Lower lobe of right lung (tissue), 2 donors: ENCODE data around the gene MYH9. TPM values are rescaled to one million over a fixed set of nuclear protein-coding genes. Genes with fewer than 3 reads are reported as not detected.

Source experiments
- ATAC-seq, 2 donors: fragments of 200-7000 bp; cut with Tn5 transposase; one replicate each; pipeline ENCODE4 v1.9.1; 2020 to 2022; ENCODE audit warnings: mild to moderate bottlenecking in 2 of 2, moderate library complexity in 2 of 2
- DNase-seq: peaks from one replicate; pipeline ENCODE4 v3.0.0-alpha.2; 2020
- H3K27ac ChIP-seq: fragments of 200-600 bp; one replicate; pipeline ENCODE4 v1.8.0; 2022
- H3K27me3 ChIP-seq: fragments of 200-600 bp; one replicate; pipeline ENCODE4 v1.8.0; 2022; ENCODE audit warnings: low read depth
- H3K36me3 ChIP-seq: fragments of 200-600 bp; one replicate; pipeline ENCODE4 v1.8.0; 2022; ENCODE audit warnings: mild to moderate bottlenecking
- H3K4me1 ChIP-seq: fragments of 200-600 bp; one replicate; pipeline ENCODE4 v1.8.0; 2022
- H3K4me3 ChIP-seq: fragments of 200-600 bp; one replicate; pipeline ENCODE4 v1.8.0; 2022; ENCODE audit warnings: mild to moderate bottlenecking
- H3K9me3 ChIP-seq: fragments of 200-600 bp; one replicate; pipeline ENCODE4 v1.8.0; 2022
- intact Hi-C: fragments of 100-400 bp; cut with DNase I; formaldehyde crosslinking; loops from one replicate; pipeline ENCODE4 v1.11.0; 2022
- total RNA-seq: library from RNA; stranded (reverse); fragmentation: NEBNext Ultra II Directional; extraction: Animal tissue kit (Norgen Biotek cat#: 25700); gene quantifications from one replicate; pipeline ENCODE4 v1.2.1, GENCODE V29; 2021
- TF ChIP-seq, protein P1 (sequence below): fragments of 200-600 bp; IDR thresholded peaks from one replicate; pipeline ENCODE4 v1.8.0; 2022; ENCODE audit warnings: antibody characterized with exemption, mild to moderate bottlenecking
- donor health status: DM: no; HTN: yes; CAD: no; lungs with severe emphysema.

Gene MYH9
- total RNA-seq, 1 donor from 2014 or later: 659 TPM

GRCh38 chr22:36311386-36312085 is 76.2 kb downstream of the MYH9 start:
- Histone ChIP-seq H3K4me1 (no peaks in the 10 kb centered on the region), H3K36me3 (peaks cover 100% of the 10 kb centered on the region), H3K27ac (no peak overlapping the region), H3K9me3 (no peaks in the 10 kb centered on the region), H3K4me3 (no peak overlapping the region), H3K27me3 (no peaks in the 10 kb centered on the region)
- no peak for ATAC-seq
- TF ChIP-seq, protein P1, sequence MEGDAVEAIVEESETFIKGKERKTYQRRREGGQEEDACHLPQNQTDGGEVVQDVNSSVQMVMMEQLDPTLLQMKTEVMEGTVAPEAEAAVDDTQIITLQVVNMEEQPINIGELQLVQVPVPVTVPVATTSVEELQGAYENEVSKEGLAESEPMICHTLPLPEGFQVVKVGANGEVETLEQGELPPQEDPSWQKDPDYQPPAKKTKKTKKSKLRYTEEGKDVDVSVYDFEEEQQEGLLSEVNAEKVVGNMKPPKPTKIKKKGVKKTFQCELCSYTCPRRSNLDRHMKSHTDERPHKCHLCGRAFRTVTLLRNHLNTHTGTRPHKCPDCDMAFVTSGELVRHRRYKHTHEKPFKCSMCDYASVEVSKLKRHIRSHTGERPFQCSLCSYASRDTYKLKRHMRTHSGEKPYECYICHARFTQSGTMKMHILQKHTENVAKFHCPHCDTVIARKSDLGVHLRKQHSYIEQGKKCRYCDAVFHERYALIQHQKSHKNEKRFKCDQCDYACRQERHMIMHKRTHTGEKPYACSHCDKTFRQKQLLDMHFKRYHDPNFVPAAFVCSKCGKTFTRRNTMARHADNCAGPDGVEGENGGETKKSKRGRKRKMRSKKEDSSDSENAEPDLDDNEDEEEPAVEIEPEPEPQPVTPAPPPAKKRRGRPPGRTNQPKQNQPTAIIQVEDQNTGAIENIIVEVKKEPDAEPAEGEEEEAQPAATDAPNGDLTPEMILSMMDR: no peak
- intact Hi-C loops: no loop called here
- no peak for DNase-seq

GRCh38 chr22:36308880-36309279 is 78.9 kb downstream of the MYH9 start:
- TF ChIP-seq, protein P1: no peak
- no peak for DNase-seq
- no peak overlapping the region for H3K27ac ChIP-seq
- ATAC-seq: no peak
- H3K4me3 ChIP-seq: no peak overlapping the region
- H3K4me1 ChIP-seq: peaks cover 3% of the 10 kb centered on the region
- H3K27me3 ChIP-seq: no peaks in the 10 kb centered on the region
- H3K9me3 ChIP-seq: no peaks in the 10 kb centered on the region
- peaks cover 100% of the 10 kb centered on the region for H3K36me3 ChIP-seq
- intact Hi-C loops: loop anchor here (10.0 kb wide), 1 partner anchor 166 kb away; no protein-coding TSS in a partner anchor

DNA sequence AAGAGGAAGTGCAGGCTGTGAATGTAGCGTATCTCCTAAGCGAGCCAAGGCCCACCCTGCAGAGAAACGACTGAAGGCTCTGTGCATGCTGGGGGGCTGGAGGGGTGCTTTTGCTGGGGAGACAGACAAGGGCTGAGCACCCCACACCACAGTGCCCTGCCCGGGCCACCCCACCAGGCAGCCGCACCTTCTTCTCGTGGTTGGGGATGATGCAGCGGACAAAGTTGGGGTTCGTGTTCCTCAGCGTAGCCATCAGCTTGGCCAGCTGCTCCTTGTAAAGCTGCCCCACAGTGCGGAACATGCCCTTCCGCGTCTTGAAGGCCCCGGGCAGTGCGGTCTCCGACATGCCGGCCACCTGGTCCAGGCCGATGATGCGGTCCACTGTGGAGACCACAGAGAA is 81.5 kb downstream of the MYH9 start:
- H3K4me1 ChIP-seq: peaks cover 7% of the 10 kb centered on the region
- H3K27me3 ChIP-seq: no peaks in the 10 kb centered on the region
- ATAC-seq: no peak
- intact Hi-C loops: loop anchor here (10.0 kb wide), 1 partner anchor 169 kb away; no protein-coding TSS in a partner anchor
- no peaks in the 10 kb centered on the region for H3K9me3 ChIP-seq
- peaks cover 100% of the 10 kb centered on the region for H3K36me3 ChIP-seq
- TF ChIP-seq, protein P1: no peak
- DNase-seq: no peak
- no peak overlapping the region for H3K27ac ChIP-seq
- no peak overlapping the region for H3K4me3 ChIP-seq

- peaks cover 100% of the 10 kb centered on the region for H3K36me3 ChIP-seq
- no peak overlapping the region for H3K4me3 ChIP-seq
- no peaks in the 10 kb centered on the region for H3K9me3 ChIP-seq
- H3K27me3 ChIP-seq: no peaks in the 10 kb centered on the region
- peaks cover 7% of the 10 kb centered on the region for H3K4me1 ChIP-seq
- intact Hi-C loops: loop anchor here (10.0 kb wide), 1 partner anchor 169 kb away; no protein-coding TSS in a partner anchor
- DNase-seq: no peak
- TF ChIP-seq, protein P1: no peak
- H3K27ac ChIP-seq: no peak overlapping the region
- ATAC-seq: no peak
Observed at GRCh38 chr22:36305813-36306212, 82.0 kb downstream of the MYH9 start.

- TF ChIP-seq, protein P1: no peak
- peaks cover 100% of the 10 kb centered on the region for H3K36me3 ChIP-seq
- no peaks in the 10 kb centered on the region for H3K9me3 ChIP-seq
- H3K27me3 ChIP-seq: no peaks in the 10 kb centered on the region
- intact Hi-C loops: loop anchor here (10.0 kb wide), 1 partner anchor 170 kb away; no protein-coding TSS in a partner anchor
- H3K27ac ChIP-seq: no peak overlapping the region
- ATAC-seq (no peak), DNase-seq (no peak)
- H3K4me1 ChIP-seq: peaks cover 7% of the 10 kb centered on the region
- H3K4me3 ChIP-seq: no peak overlapping the region
Observed at GRCh38 chr22:36304429-36304828, 83.3 kb downstream of the MYH9 start.
